ENCODE data around the gene MREG.
"Not testable (repeated sequence)": the region's sequence is repeated elsewhere in the genome, so short reads cannot be mapped to it uniquely, and the experiment has no call there.

MREG gene

DNA sequence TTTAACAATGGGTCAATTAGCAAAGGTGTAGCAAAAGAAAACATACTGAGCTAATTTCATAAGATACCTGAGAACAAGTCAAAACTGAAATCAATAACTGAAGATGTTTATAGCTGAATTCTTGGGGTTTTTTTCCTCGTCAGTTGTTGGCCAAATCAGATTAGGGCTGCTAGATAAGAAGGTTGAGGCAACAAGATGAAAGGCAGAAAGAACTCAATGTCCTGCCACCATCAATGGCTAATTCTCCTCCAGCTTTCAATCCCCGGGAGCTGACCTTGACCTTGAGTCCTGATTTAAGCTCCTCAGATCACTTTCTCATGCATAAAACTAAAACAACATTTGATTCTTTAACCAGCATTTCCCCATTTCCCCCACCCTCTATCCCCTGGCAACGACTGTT lies 61.8 kb downstream of the MREG start:
- DNase-seq, result no peak

DNA sequence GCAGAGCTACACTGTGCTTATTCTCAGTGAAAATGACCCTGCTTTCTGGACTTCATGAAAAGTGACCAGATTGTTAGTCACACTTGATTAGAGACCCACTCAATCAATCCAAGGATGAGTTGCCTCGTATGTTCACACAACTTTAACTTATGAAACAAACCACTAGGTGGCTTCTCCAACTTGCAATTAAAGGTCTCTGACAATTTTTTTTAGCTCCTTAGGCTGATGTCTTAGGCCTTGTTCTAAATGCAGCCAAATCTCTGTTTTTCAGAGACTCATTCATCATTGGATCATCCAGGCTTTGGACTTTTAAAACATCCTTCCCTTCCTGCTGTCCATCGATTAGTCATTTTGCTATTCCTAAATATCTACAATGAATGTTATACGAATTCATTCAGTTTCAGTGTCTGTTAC lies 63.4 kb downstream of the MREG start:
- no peak for DNase-seq

DNA sequence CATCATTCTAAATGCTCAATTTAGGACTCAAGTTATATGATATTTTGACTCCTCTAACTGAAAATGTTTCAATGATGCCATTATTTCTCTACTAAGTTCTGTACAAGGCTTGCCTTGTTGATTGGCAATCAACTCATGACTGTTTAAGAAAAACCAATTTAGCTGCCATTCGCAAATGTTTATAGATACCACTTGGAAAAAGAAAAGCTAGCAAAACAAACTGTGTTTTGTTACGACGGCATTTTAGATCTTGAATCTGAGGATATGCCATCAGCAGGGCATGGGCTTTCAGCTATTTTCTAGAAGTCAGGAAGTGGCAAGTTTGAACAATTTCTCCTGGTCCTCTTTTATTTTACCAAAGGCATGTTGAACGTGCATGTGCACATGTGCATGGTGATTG lies 65.3 kb downstream of the MREG start:
- DNase-seq, result no peak

DNA sequence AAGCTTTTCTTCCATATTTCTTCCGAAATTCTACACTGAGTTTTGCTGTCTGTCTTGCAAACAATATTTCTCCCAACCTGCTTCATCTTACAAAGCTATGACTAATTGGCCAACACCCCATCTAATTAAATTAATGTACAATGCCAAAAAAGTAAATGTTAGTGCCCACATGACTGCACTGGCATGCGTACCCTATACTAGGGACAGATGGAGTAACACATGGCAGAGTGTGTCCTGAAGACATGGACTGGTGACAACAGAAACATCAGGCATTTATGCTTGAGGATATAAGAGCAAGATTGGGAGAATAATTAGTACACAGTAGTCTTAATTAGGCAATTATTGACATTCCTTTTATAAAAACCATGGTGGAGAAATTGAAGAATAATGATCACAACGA lies 66.8 kb downstream of the MREG start:
- no peak for DNase-seq

DNA sequence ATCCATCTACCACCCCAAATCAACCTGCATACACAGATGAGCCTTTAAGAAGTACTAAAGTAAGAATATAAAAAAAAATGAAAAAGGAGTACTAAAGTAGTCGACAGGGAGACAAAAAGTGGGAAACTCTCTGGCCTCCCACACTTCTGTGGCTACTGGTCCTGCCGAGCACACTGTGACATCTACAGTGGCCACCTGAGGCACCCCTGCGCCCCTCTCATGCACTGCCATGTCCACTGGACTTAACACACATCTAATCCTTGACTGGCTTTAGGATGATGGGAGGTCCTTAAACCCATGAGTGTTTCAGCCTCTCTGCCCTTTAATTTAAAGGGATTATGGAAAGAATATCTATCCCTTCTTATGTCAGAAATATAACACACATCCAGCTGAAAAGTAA lies 71.2 kb downstream of the MREG start:
- no peak for DNase-seq

DNA sequence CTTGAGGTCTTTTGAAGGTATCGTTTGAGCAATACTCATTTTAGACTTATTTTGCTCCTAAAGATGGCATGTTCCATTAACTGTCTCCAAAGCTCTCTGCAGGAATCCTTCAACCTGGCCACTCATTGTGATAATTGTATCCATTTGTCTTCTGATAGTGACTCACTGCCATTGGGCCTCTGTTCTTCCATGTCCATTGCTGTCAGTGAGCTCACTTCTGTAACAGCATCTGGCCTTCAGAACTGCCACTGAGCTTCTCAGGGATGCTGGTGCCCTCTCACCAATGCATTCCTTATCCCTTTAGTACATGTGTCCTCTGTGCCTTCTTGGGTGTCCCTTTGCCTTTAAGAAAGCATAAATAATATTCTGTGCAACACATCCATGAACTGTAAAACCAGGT lies 71.6 kb downstream of the MREG start:
- DNase-seq, result no peak

DNA sequence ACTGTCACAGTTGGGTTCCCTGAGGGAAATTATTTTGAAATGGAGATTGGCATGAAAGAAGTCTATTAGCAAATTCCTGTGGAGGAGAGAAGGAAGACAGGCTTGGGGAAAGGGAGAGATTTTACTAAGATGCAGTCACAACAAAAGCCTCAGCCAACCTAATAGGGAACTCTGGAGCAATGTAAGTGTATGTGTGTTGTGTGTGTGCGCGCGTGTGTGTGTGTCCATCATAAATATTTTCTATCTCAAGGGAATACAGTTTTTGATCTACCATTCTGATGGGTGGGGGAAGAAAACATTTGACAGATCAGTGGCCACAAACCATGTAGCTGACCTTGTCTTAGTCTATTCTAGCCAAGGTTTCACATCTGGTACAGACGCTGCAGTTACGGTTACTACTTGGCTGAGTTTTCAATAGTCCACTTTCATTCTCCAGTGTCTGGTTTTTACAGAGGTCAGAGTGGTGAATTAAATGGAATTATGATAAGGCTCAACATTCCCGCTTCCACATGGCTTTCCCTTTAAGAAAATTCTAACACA lies 72.6 kb downstream of the MREG start:
- no peak for DNase-seq

DNA sequence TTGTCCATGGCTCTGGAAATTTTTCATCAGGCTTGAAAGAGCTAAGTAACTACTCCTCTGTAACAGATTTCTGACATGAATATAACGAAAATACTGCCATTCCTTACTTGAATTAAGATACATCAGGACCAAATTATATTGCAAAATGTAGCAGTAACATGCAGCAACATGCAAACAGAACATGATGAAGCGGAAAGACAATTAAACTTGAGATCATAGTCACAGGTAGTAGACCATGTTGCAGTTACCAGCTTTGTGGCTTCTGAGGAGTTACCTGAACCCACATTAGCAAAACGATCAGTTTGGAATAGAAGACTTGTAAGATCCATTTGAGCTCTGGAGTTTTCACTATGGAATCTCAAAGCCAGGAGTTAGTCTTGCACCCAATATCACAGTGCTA lies 76.2 kb downstream of the MREG start:
- DNase-seq, result no peak

DNA sequence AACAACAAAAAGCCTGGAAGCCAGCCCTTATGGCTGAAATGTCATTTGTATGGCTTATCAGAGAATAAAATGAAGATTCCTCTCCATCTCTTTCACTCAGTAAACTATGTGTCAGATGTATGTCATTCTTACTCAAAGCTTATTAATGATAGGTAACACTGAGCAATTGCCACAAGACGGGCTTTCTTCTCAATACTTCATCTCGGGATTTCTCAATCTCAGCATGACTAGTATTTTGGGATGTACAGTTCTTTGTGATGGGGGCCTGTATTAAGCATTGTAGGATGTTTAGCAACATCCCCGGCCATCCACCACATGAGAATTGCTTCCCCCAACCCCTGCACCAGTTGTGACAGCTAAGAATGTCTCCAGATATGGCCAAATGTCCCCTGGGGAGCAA lies 80.2 kb downstream of the MREG start:
- no peak for DNase-seq

DNA sequence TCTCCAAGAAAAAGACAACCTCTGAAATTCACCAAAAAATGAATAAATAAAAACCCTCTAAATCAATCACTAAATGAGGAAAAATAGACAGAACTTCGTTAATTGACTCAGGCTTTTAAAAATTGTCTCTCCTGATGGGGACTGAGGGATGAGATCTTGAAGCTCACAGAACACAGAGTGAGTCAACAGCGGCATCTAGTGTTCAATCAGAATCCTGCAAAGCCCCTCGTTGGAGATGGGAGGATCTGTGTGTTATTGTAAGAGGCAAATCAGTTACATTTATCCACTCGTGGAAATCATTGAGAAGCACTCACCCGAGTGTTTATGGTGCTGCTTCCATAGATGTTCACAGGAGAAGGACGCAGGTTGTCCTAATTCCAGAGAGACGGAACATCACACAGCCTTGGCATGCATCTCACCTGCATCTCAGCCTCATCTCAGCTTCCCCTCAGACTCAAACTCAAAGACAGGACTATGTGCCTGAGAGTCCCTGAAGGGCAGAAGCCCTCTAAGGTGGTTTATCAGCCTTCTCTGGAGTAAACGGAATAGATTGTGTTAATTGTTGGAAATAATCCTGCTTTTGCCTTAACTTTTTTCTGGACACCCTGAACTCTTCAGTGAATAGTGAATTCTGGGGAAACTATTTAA lies 82.0 kb downstream of the MREG start:
- DNase-seq, result no peak

DNA sequence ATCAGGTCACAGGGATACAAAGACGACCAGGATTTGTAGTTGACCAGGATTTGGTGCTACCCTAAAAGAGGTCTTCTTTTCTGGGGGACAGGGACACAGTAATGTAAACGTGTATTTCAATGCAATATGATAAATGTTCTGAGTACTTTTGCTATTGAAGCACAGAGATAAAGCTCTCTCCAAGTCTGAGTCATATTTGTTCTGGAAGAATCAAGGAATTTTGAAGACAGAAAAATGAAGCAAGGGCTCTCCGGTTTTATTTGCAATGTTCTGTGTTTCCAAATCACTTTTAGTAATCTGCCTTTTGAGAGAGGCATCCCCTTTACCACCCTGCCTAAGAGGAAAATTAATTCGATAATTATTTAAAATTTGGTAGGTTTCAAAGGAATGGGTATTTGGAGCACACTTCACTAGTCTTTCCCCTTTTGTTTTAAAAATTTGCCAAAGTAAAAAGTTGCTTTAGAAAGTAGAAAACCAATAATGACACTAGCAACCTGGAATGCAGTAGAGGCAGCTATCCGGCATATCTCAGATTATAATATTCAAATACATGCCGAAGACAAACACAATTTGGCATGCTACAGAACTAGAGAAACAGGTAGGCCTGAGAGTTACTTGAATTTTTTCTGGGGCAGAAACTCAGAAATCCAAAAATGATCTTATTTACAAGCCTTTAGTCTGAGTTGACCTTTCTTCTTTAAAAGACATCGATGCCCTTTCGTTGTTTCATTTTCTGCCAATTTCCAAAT lies 82.7 kb downstream of the MREG start:
- no peak for DNase-seq

DNA sequence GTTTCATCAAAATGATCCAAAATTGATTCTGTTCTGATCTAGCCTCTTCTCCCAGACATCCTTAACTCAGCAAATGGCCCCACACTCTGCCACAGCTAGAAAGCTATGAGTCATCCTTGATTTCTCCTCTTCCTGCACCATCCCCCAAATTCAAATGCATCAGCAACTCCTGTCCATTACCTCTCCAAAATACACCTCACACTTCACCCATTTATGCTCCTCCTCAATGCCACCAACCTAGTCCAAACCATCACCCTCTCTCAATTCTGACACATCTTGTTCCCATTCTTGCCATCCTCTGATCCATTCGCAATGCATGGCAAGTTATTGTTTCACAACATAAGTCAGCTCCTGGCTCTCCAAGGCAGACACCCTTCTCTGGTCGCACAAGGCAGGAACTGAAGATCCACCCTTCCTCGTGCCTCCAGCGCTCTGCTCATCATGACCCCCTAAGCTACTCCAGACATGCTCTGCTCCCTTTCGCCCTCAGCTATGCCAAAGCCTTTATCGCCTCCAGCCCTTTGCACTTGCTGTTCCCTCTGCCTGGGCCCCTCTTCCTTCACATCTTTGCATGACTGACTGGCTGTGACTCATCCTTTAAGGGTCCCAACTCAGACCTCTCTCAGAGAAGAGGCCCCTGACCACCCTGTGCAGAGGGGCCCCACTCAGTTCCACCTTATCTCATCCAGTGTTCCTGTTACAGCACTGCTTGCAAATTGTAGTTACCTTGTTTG lies 83.6 kb downstream of the MREG start:
- no peak for DNase-seq

DNA sequence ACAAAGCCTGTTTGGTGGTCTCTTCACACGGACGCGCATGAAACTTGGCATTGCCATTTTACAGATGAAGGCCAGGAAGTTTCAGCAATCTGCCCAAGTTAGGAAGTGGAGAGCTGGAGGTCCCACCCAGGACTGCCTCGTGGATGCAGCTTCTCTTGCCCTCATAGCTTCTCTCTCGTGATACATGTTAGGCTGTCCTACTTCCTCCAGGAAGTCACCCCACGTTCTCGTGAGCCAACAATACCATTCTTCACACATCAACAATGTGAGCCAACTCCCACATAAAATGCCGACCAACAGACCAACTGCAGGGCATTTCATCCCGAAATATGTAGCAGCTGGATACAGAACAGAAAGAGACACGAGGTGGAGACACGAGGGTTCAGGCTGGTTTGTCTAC lies 85.3 kb downstream of the MREG start:
- DNase-seq, result no peak

DNA sequence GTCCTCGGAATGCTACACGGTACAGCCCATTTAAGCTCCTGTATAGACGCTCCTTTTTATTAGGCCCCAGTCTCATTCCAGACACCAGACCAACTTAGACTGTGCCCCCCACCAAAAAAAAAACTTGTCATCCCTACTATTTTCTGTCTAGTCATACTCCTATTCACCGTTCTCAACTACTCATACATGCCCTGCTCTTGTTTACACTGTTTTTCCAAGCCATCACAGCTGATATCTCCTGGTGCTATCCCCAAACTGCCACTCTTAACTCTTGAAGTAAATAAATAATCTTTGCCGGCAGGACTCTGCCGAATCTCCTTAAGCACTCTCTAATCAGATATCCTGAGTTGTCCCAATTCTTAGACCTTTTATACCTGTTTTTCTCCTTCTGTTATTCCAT lies 86.4 kb downstream of the MREG start:
- DNase-seq, result not testable (repeated sequence)

DNA sequence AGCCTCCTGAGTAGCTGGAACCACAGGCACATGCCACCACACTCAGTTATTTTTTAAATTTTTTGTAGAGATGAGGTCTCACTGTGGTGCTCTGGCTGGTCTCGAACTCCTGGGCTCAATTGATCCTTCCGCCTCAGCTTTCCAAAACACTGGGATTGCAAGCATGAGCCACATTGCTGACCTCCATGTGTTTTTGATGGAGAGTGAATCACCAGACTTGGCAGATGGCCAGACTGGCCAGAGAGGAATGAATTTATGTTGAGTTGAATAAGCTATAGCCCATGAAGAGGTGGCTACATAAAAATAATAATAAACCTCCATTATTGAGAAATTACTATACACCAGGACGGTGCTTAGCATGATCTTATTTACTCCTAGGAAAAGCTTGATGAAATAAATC lies 91.5 kb downstream of the MREG start:
- no peak for DNase-seq

DNA sequence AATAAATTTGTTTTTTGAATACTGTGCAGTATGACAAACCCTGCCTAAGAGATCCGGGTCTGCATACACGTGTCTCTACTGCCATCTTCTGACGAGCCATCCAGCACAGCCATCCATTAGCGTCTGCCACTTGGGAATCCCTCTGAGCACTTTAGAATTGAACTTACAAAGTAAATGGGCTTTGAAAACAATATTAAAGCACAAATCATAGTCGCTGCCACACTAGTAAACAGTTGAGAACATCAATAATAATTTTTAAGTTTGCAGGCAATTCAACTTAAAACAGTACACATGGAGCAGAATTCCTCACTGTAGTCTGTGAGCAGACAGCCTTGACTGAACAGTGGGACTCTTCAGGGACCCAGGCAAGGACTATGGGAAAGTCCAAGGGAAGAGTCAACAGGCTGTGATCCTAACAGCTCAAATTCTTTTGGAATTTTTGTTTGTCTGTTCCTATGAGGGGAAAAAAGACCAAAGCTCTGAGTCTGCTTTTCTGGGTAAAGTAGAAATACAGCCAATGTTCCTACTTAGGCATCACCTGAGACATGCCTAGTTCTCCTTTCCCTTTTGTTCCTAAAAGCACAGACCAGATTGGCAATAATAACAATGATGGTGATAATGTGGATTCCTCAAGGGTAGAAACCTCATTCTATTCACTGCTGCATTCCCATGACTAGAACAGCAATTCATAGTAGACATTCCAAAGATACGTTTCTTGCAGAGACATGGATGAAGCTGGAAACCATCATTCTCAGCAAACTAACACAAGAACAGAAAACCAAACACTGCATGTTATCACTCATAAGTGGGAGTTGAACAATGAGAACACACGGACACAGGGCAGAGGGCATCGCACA lies 92.9 kb downstream of the MREG start:
- DNase-seq, result peak; percentile 14

DNA sequence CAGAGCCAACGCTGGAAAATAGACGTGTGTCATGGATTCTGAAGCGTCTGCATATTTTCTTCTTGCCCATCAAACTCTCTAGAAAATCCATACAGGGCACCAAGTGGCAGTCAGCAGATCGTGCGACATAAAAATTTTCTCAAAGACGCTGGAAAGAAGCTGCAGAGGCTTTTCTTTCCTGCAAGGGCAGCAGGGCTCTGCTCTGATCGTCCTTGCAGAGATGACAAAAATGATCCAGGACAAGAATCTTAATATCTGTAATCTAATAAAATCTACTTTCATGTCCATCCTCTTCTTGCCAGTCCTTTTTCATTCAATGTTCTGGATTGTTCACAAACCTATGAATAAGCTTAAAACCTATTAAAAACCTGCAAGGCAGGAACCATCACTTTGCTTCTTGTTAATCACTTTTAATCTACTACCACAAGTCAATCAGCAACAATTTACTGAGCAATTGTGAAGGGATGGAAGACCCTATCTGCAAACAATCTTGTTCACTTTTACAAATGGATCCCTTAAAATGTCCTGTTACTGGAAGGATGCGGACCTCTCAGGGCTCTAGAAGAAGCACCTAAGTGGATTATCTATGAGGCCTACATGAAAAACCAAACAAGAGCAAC lies 93.6 kb downstream of the MREG start:
- DNase-seq, result no peak

DNA sequence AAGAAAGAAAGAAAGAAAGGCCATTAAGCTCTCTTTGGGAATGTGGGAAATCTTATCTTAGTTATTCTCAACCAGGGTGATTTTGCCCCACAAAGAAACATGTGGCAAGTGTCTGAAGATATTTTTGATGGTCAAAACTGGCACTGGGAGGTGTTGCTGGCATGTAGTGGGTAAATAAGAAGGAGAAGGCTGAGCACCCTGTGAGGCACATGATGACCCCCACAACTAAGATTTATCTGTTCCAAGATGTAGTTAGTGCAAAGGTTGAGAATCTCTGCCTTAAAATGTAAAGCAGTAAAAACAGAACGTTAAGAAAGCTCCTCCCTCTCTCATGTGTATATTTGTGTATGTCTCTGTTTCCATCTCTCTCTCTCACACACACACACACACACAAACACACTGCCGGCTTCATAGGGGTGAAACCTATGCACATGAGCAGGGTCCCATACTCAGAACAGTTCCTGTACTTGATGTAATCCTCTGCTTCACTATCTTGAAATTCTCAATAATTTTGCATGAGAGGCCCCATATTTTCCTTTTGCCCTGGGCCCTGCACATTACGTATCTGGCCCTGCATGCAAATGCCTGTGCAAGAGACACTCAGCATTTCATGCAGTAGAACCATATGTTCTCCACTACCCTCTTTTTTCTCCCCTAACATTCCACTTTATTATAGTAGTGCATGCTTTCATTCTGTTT lies 94.3 kb downstream of the MREG start:
- no peak for DNase-seq

DNA sequence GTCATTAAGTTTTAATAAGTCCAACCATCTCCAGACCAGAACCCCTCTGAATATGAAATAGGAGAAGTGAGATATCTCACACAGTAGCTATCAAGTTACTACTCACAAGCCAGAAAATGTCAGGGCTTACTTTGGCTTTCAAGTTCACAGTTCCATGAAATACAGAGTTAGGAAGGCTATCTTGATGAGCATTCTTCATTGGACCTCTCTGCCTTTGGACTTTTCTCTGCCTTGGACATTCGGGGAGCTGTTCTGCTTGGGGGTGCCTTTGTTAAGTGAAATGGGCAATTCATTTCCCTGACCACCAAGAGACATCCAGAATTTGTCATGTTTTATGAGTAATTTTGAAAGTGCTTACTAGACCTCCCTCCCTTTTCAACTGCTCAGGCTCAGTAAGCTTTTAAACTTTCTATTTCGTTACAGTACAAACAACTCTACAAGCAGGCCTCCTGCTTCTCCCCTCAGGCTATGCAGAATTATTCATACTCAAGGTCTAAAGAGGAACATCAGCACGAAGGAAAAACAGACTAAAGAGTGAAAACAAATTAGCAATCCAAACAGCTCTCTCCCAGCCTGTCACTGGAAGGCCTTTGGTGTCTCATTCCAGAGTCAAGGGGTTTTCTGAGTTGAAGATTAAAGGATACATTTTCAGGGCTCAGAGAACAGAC lies 95.3 kb downstream of the MREG start:
- no peak for DNase-seq

DNA sequence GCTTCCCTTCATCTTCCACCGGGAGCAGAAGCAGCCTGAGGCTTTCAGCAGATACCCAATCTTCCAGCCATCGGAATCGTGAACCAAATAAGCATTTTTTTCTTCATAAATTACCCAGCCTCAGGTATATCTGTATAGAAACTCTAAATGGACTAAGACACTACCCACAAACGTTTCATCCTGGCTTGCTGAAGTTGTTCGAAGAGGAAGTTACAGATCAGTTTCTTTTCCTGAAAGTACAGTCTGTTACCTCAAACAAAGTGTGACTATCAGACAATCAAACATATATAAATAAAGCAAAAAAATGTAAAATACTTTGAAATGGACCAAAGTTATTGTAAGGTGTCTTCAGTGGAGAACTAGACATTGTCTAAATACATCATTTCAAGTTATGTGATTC lies 97.9 kb downstream of the MREG start:
- no peak for DNase-seq

DNA sequence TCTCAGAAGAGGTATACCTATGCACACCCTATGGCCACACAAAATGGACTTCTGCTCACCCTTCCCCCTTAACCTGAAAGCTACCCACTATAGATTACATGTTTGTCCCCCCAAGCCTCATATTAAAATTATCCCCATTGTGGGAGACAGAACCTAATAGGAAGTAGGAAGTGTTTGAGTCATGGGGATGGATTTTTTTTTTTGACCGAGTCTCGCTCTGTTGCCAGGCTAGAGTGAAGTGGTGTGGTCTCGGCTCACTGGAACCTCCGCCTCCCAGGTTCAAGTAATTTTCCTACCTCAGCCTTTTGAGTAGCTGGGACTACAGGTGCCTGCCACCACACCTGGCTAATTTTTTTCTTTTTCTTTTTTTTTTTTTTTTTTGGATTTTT lies 98.6 kb downstream of the MREG start:
- DNase-seq, result no peak

Data from GF-D8 (cell line).